OCI-LY1 (cell line): ENCODE measurements around the gene SNX32.

Experiments used
- H2AFZ ChIP-seq: fragments of 200-600 bp; sonication (generic), shearing (Covaris generic); 2 replicates; pipeline ENCODE4 v1.6.0; 2014; ENCODE audit warnings: antibody characterized with exemption, mild to moderate bottlenecking, low read length
- H3F3A ChIP-seq: fragments of 200-600 bp; sonication (generic), shearing (Covaris generic); 2 replicates; pipeline ENCODE4 v1.6.0; 2014; ENCODE audit warnings: mild to moderate bottlenecking, antibody characterized with exemption, low read length, moderate library complexity; ENCODE audit not compliant: insufficient read depth
- H3K27ac ChIP-seq: fragments of 200-600 bp; sonication (generic); 2 replicates; pipeline ENCODE4 v1.5.1; 2014; ENCODE audit warnings: low read length, mixed run types, mild to moderate bottlenecking, low read depth; ENCODE audit not compliant: poor library complexity, severe bottlenecking
- H3K27me3 ChIP-seq: fragments of 200-600 bp; sonication (generic); 2 replicates; pipeline ENCODE4 v1.6.0; 2014; ENCODE audit warnings: antibody characterized with exemption, mild to moderate bottlenecking, low read length, moderate library complexity; ENCODE audit not compliant: insufficient read depth
- H3K36me3 ChIP-seq: fragments of 200-600 bp; sonication (generic); 2 replicates; pipeline ENCODE4 v1.6.1; 2014; ENCODE audit warnings: mild to moderate bottlenecking, antibody characterized with exemption, low read length, moderate library complexity, mixed read lengths; ENCODE audit not compliant: insufficient read depth
- H3K4me1 ChIP-seq: fragments of 200-600 bp; sonication (generic); 2 replicates; pipeline ENCODE4 v1.5.1; 2014; ENCODE audit warnings: mild to moderate bottlenecking, low read length, moderate library complexity; ENCODE audit not compliant: insufficient read depth, severe bottlenecking
- H3K4me2 ChIP-seq: fragments of 200-600 bp; sonication (generic), shearing (Covaris generic); 2 replicates; pipeline ENCODE4 v1.6.1; 2014; ENCODE audit warnings: low read length
- H3K4me3 ChIP-seq: fragments of 200-600 bp; sonication (generic); 2 replicates; pipeline ENCODE4 v1.5.1; 2014; ENCODE audit warnings: low read length, low read depth, mild to moderate bottlenecking, mixed read lengths; ENCODE audit not compliant: poor library complexity, severe bottlenecking
- H3K79me2 ChIP-seq: fragments of 200-600 bp; shearing (Covaris generic); 2 replicates; pipeline ENCODE4 v1.6.1; 2016; ENCODE audit warnings: mixed run types, low read length, mixed read lengths; ENCODE audit not compliant: insufficient read depth
- H3K9ac ChIP-seq: fragments of 200-600 bp; sonication (generic), shearing (Covaris generic); 2 replicates; pipeline ENCODE4 v1.6.1; 2014; ENCODE audit warnings: mild to moderate bottlenecking, low read length, mixed read lengths
- H3K9me2 ChIP-seq: fragments of 200-600 bp; sonication (generic), shearing (Covaris generic); 2 replicates; pipeline ENCODE4 v1.6.1; 2014; ENCODE audit warnings: low read depth, mild to moderate bottlenecking, low read length, mixed read lengths
- H3K9me3 ChIP-seq: fragments of 200-600 bp; shearing (Covaris generic); 2 replicates; pipeline ENCODE4 v1.6.1; 2014; ENCODE audit warnings: low read length, mixed read lengths
- H4K20me1 ChIP-seq: fragments of 200-600 bp; sonication (generic), shearing (Covaris generic); 2 replicates; pipeline ENCODE4 v1.6.0; 2016; ENCODE audit warnings: mild to moderate bottlenecking, low read length; ENCODE audit not compliant: insufficient read depth
- CTCF ChIP-seq: fragments of 200-600 bp; sonication (generic), shearing (Covaris generic); IDR thresholded peaks from 2 replicates; pipeline ENCODE4 v1.5.1; 2017; ENCODE audit warnings: mild to moderate bottlenecking, antibody characterized with exemption, low read length, moderate library complexity, mixed read lengths
- EZH2 ChIP-seq: fragments of 200-600 bp; sonication (generic), shearing (Covaris generic); IDR thresholded peaks from 2 replicates; pipeline ENCODE4 v1.8.0; 2017; ENCODE audit warnings: borderline replicate concordance, mixed run types, mild to moderate bottlenecking, antibody characterized with exemption, low read length, moderate library complexity, mixed read lengths

The SNX32 gene

GRCh38 chr11:65882120-65883057, 48.6 kb downstream of the SNX32 start:
- H3K4me1 ChIP-seq, result peaks cover 15% of the 10 kb centered on the region
- H3K9ac ChIP-seq, result no peak overlapping the region
- H3K4me2 ChIP-seq, result no peak overlapping the region
- no peak overlapping the region for H3K4me3 ChIP-seq
- H3K9me2 ChIP-seq, result no peaks in the 10 kb centered on the region
- H3K36me3 ChIP-seq, result peaks cover 43% of the 10 kb centered on the region
- H3F3A ChIP-seq, result no peaks in the 10 kb centered on the region
- H3K9me3 ChIP-seq, result no peaks in the 10 kb centered on the region
- H3K79me2 ChIP-seq, result no peaks in the 10 kb centered on the region
- no peaks in the 10 kb centered on the region for H4K20me1 ChIP-seq
- TF ChIP-seq EZH2, result no peak
- TF ChIP-seq CTCF, result no peak
- no peak overlapping the region for H3K27ac ChIP-seq
- H2AFZ ChIP-seq, result no peak overlapping the region
- no peaks in the 10 kb centered on the region for H3K27me3 ChIP-seq

GRCh38 chr11:65883058-65883761, 49.4 kb downstream of the SNX32 start:
- Histone ChIP-seq H3K4me2 (no peak overlapping the region), H3K4me1 (peaks cover 20% of the 10 kb centered on the region)

More at GRCh38 chr11:65883058-65883761, 49.4 kb downstream of the SNX32 start:
- TF ChIP-seq EZH2 (no peak), CTCF (no peak)
- Histone ChIP-seq H3F3A (no peaks in the 10 kb centered on the region), H4K20me1 (no peaks in the 10 kb centered on the region), H2AFZ (no peak overlapping the region), H3K9ac (no peak overlapping the region), H3K79me2 (no peaks in the 10 kb centered on the region), H3K36me3 (peaks cover 43% of the 10 kb centered on the region), H3K27ac (no peak overlapping the region), H3K9me2 (no peaks in the 10 kb centered on the region), H3K4me3 (no peak overlapping the region), H3K9me3 (no peaks in the 10 kb centered on the region), H3K27me3 (no peaks in the 10 kb centered on the region)
